Stimulated activated CD4-positive, alpha-beta T cell treated with anti-CD3 and anti-CD28 coated beads, Interleukin-2, amount 100 ng/mL, for 48 hours (primary cell): Measurements from ENCODE around the gene PRKCD.
A peak's percentile ranks its signal among the peaks of the same experiment; 100 is the strongest.

Experiments
- DNase-seq, 2 donors: peaks; one replicate each; pipeline ENCODE4 v3.0.0-alpha.2; 2020

PRKCD gene

DNA sequence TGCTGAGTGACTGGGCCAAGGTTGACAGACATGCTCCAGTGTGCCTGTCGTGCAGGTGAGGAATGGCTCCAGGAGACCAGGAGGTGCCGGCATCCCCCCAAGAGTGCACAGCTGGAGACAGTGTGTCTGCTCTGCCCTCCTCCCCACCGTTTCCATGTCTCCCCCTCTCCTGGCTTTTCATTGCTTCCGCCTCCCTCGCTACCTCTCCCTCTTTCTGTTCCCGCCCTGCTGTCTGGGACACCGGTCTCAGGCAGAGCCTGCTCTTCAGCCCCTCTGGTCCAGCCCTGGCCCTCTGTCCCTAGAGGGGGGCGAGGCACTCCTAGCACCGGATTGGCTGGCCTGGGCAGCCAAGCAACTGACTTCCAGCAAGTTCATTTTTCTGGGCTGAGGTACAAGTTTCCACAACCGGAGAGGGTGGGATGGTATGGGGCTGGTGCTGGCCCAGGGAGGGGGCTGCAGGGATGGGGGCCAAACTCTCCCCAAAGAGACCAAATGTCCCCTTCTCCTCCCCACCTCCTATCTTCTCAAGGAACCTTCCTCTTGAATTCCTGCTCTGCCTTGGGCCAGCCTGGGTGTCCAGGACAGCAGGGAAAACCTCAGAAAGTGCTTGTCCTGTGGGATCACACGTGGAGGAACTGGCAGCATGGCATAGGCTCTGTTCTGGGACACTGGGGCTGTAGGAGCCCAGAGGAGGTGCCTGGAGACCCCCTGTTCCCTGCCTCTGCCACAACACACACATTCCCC lies 32.6 kb downstream of the PRKCD start:
- DNase-seq: no peak

DNA sequence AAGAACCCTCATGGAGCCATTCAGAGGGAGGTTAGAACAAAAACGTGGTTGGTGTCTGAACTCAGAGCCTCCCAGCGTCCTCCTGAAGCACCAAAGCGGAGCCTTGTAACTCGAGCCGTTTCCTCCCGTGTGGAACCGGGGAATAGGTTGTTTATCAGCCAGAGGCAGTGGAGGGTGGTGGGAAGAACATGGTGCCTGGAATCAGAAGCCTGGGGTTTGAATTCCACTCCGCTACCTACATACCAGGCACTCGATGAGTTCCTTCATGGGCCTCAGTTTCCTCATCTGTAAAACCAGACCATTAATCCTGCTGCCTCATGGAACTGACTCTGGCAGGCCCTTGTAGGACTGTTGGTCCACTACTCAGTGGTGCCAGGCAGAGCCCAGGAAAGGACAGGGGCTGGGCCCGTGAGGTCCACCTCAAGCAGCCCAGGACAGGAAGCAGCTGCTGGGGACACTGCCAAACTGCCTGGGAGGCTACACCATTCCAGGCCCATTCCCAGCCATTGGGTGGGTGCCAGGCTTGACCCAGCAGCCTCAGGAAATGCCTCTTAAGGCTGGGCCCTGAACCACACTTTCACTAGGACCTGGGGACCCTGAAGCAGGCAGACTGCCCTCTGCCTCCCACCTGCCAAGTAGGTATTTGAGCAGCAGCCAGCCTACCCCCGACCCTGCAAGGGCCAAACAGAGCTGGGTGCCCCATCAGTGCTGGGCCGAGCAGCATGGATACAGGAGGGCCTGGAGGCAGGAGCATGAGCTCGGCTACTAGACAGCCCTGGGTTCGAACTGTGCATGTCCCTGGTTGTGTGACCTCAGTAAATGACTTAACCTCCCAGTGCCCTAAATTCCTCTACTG lies 33.4 kb downstream of the PRKCD start:
- DNase-seq: no peak

DNA sequence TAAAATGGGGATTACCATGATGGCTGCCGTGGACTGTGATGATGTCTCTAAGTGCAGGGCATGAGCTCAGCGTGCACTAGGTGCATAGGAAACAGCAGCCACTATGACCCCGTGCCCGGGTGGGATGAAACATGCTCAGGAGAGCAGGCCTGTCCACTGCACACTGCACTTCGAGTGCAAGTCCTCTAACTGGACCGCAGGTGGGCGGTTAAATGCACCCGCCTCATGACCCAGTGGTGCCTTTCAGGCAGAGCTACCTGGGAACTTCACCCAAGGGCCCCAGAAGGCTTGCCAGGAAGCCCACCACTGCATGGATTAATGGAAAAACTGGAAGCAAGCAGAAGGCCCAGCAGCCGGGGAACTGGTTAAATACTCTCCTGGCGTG lies 34.0 kb downstream of the PRKCD start:
- DNase-seq: no peak

DNA sequence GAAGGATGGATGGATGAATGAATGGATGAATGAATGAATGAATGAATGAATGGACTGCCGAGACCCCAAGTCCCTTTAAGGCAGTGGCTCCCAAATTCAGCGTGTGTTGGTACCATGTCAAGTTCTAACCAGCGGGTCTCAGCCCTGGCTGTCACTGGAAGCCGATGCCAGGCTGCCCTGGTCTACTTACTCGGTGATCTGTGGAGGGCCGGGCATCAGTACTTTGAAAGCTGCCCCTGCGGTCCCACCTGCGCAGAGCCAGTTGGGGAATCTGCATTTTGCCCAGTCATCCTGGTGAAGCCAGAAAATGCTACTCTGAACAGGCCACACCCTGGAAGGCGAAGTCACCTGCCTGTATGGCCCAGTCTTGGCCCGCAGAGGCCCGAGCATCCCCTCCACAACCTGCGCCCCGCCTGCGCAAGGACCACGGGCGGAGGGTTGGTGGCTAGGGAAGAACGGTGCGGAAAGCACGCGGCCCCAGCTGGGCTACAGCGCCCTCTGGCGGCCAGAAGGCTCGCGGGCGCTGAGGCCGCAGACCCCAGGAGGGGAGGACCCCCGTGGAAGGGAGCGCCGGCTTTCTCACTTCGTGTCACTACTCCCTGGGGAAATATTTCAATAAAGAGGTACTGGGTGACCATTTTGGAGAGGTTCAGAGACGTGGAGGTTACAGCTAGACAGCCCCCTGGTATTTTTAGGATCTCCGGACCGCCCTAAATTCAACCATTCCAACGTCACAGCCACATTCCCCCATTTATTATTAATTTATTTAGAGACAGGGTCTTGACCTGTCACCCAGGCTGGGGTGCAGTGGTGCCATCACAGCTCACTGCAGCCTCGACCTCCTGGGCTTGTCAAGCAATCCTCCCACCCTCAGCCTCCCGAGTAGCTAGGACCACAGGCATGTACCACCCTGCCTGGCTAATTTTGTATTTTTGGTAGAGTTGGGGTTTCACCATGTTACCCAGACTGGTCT lies 34.9 kb downstream of the PRKCD start:
- DNase-seq: peak; percentile 53 to 65

DNA sequence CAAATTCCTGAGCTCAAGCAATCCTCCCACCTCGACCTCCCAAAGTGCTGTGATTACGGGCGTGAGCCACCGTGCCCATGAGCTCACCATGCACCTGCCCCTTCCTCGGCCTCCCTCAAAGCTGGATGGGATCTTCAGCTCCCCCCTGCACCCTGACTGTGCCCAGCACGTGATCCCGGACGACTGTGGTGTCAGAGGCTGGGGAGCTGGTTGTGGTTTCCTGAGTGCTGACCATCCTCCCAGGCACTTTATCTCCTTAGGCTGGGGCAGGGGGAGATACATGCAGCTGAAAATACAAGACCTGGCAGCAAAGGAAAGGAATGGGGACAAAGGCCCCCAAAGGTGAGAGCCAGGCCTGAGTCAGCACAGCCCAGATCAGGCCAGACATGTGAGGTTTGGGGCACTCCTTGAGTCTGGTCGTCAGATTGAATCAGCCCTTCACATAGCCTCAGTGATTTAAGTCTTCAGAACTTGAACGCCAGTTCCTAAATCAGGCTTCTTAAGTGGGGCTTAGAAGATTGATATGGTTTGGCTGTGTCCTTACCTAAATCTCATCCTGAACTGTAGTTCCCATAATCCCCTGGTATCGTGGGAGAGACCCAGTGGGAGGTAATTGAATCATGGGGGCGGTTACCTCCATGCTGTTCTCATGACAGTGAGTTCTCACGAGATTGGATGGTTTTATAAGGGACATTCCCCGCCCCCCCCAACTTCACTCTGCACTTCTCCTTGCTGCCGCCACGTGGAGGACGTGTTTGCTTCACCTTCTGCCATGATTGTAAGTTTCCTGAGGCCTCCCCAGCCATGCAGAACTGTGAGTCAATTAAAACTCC lies 35.8 kb downstream of the PRKCD start:
- DNase-seq: peak; percentile 26 to 31

DNA sequence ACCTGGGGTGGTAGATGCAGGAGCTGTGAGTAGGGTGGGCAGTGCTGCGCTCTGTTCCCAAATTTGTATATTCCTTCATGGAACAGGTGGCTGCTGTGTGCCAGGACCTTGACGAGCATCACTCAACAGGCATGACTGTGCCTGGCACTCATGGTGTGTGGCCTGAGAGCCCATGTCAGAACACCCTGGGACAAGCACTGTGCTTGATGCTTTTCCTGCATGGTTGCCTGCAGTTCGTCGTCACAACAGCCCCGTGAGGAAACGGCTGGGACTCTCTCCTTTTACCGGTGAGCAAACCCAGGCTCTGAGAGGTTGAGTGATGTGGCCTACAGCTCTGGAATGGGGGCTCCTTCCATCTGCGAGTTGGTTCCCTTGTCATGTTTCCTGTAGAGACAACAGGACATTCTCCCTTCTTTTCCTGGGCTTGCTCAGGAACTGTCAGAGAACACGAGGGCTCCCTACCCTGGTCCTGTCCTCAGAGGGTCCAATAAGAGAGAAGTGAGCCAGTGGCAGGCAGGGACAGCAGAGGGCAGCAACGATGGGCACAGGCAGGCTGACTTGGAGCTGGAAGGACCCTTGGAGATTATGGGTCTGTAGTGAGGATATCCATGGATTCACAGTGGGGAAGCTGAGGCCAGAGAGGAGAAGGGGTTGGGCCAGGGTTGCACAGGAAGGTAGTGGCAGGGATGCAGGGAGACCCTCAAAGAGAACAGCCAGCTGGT lies 37.4 kb downstream of the PRKCD start:
- no peak for DNase-seq

DNA sequence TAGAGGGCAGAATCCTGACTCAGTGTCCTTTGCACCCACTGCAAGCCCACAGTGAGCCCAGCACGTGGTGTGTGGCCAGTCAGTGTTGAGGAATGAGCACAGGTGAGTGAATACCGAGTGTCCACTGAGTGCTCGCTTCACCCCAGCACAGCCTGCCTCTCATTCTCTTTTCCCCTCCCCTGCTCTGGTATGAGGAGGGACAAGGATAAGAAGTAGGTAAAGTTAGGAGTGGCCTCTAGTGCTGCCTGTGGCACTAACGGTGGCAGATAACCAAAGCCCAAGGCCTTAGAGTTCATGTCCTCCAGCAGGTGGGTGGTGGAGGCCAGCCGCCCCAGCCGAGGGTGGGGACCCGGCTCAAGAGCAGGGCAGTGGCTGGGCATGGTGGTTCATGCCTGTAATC lies 38.0 kb downstream of the PRKCD start:
- DNase-seq: no peak

DNA sequence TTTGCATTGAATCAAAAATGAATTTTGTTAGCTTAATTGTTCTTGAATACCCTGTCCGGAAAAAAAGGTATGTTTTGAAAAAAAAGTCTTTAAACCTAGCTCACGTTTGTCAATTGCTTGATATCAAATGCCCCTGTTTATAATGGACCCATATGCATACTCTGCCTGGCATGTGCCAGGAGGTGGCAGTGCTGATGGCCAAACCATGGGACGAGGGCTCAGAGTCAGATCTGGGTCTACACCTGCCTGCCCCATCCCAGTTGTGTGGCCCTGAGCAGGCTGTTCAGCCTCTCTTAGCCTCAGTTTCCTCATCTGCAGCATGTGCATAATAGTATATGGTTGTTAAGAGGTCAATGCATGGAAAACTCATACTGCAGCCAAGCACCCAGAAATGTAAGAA lies 38.8 kb downstream of the PRKCD start:
- no peak for DNase-seq

DNA sequence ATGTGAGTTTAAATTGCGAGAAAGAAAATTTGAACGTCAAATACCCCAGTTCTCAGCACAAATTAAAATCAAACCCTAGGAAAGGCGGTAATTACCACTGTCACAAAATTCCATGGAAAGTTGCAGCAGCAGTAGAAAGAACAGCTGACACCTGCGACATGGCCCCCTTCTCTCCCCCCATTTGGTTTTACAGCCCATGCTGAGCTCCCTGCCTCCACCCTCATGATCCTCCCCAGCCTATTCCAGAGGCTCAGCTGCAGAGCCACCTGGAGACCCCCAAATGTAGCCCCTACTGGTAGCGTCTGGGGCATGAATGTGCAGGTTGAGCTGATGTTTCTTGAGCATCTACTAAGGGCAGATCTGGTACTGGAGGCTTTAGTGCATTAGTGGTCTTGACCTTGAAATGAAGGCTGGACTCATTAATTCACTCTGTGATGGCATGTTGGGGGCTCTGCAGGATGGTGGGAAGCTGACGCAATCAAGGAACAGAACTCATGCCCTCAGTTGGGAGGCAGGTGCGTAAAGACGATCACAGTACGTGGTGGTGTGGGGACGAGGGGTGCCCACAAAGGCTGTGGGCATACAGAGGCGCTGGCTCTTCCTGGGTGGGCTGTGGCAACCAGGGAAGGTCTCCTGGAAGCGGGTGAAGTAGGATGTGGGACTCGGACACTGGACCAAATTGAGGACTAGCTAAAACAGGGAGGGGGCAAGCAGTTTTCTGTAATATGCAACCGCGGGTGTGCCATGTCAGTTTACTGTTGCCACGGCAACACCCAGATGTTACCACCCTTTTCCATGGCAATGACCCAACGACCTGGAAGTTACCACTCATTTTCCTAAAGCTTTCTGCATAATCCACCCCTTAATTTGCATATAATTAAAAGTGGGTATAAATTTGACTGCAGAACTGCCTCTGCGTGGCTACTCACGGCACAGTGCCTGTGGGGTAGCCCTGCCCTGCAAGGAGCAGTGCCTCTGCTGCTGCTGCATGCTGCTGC lies 39.8 kb downstream of the PRKCD start:
- no peak for DNase-seq

DNA sequence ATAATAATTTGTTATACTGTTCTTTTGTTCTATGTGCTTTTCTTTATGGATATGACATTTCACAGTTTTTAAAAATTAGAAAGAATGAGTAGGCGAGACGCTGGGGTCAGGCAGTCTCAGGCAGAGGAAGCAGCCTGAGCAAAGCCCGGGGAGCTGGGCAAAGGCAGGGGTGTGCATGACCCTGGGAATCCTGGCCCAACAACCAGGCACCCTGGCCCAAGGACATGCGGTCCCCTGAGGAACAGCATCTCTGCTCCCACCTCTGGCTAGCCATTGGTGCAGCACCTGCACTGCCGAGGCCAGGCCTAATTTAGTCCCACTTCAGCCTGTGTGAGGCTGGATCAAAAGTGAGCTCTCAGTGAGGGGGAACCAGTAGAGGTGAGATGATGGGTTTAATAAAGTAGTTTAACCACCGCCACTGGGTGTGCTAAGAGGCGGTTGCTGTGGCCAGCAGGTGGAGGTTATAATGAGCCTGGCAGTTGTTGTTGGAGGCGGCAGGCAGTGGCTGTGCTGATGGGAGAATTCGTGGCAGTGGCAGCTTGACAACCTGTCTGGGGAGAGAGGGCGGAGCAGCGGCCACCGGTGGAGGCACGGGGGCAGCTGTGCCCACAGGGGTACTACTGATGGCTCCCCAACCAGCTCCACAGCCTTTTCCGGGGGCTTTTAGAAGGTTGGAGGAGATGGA lies 41.5 kb downstream of the PRKCD start:
- no peak for DNase-seq

DNA sequence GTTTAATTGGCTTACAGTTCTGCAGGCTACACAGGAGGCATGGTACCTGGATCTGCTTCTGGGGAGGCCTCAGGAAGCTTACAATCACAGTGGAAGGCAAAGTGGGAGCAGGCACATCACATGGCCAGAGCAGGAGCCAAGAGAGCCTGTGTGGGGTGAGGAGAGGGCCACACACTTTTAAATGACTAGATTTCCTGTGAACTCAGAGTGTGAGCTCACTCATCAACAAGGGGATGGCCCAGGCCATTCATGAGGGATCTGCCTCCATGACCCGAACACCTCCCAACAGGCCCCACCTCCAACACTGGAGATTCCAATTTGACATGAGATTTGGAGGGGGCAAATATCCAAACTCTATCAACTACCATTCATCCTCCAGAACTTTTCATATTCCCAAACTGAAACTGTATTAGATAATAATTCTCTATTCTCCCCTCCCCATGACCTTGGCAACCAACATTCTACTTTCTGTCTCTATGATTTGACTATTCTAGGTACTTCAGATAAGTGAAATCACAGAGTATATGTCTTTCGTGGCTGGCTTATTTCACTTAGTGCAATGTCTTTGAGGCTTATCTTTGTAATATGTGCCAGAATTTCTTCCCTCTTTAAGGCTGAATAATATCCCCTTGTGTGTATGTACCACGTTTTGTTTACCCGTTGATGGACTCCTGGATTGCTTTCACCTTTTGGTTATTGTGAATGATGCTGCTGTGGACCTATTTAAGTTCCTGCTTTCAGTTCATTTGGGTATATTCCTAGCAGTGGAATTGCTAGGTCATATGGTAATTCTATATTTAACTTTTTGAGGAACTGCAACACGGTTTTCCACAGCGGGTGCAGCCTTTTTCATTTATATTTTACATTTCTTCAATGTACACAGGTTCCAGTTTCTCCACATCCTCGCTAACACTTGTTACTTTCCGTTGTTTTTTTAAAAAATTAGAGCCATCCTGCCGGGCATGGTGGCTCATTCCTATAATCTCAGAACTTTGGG lies 51.0 kb downstream of the PRKCD start:
- no peak for DNase-seq

DNA sequence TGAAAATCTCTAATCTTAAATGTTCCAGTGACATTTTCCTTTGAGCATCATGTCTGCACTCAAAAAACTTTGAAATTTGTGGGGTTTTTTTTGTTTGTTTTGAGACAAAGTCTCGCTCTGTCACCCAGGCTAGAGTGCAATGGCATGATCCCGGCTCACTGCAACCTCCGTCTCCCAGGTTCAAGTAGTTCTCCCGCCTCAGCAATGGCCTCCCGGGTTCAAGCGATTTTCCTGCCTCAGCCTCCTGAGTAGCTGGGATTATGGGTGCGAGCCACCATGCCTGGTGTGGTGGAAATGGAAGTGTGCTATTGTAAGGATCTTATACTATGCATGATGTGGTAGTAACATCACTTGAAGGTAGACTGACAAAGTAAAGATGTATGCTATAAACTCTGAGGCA lies 52.3 kb downstream of the PRKCD start:
- DNase-seq: no peak

DNA sequence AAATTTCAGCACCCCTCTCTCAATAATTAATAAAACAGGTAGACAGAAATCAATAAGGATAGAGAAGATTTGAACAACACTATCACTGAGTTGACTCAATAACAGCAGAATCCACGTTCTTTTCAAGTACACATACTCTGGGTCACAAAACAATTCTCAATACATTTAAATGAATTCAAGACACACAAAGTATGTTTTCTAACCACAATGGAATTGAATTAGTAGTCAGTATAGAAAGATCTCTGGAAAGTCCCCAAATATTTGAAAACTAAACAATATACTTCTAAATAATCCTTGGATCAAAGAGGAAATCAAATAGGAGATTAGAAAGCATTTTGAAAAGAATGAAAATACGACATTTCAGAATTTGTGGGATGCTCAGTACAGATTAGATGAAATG lies 54.8 kb downstream of the PRKCD start:
- no peak for DNase-seq

DNA sequence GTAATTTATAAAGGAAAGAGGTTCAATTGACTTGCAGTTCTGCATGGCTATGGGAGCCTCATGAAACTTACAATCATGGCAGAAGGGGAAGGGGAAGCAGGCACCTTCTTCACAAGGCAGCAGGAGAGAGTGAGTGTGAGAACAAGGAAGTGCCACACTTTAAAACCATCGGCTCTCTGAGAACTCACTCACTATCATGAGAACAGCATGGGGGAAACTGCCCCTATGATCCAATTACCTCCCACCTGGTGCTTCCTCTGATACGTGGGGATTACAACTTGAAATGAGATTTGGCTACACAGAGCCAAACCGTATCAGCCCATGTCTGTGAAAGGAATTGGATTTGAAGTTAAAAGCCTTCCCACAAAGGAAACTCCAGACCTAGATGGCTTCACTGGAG lies 55.7 kb downstream of the PRKCD start:
- no peak for DNase-seq

DNA sequence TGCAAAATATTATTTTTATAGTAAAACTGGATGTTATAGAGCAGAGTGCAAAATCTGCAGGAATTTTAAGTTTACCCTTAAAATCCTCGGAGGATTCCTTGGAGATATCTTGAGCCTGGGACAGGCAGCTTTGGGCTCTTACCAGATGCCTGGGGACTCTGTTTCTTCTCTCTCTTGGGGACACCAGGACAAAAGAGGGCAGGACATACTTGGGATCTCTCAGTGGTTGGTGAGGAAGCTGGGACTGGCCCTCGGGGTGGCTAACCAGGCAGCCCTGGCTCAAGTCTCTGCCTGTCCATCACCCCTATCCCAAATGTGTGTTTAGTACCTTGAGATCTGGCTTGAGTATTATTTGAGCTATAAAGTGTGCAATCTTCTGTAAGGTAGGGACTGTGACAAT lies 56.2 kb downstream of the PRKCD start:
- no peak for DNase-seq

DNA sequence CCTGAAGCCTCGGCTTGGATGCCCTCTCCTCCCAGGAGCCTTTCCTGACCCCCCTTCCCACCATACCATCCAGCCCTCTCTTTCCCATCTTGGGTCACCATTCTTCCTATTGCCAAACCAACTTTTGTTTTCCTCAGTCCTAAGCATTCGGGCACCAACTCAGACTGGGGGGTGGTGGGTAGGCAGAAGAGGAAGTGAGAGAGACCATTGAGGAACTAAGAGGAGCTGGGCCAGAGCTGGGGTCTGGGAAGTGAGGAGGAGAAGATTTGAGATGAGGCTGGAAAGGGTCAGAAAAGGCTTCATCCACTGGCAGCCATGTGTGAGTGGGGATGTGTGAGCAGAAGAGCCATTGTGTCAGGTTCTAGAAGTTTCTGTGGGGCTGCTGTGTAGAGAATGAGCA lies 57.1 kb downstream of the PRKCD start:
- no peak for DNase-seq

DNA sequence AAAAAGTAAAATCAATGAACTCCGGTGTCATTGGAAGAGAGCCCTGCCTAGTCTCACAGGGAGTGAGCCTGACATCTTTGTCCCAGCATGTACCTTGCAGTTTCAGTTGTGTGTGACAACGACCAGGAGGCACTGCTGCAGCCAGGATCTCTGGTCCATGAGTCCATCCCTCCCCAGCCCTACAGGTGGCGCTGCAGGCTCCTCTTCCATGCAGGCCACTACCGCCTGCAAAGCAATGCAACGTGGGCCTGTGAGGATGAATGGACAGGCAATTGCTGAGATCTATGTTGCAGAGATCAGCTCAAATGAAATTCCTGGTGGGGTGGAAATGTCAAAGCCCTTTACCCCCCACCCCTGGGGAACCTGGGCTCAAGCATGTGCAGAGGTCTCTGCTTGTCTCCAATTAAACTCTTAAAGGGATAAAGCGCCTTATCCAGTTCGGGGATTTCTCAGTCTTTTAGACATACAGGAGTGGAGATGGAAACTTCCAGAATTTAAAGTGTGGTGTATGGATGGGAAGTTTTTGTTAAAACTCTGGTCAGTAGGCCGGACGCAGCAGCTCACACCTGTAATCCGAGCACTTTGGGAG lies 59.0 kb downstream of the PRKCD start:
- DNase-seq: peak; percentile 80 to 87

DNA sequence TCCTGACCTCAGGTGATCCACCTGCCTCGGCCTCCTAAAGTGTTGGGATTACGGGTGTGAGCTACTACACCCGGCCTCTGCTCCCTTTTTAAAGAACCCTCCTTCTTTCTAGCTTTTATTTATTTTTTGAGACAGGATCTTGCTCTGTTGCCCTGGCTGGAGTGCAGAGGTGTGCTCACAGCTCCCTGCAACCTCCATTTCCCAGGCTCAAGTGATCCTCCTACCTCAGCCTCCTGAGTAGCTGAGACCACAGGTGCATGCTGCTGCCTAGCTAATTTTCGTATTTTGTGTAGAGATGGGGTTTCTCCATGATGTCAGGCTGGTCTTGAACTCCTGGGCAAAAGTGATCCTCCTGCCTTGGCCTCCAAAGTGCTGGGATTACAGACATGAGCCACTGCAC lies 60.3 kb downstream of the PRKCD start:
- no peak for DNase-seq
